Chondrocyte (in vitro differentiated cells): ENCODE data around the gene TDP1. TPM values are rescaled to one million over a fixed set of nuclear protein-coding genes. Genes with fewer than 3 reads are reported as not detected.

Experiments
- DNase-seq: peaks from one replicate; pipeline ENCODE4 v3.0.0; 2021; ENCODE audit warnings: mixed read lengths, low spot score
- H3K27ac Mint-ChIP-seq: one replicate; pipeline ENCODE4 v1.8.0; 2021; ENCODE audit warnings: mild to moderate bottlenecking, moderate library complexity, mixed read lengths; ENCODE audit not compliant: unreplicated experiment
- H3K27me3 Mint-ChIP-seq: 2 replicates; pipeline ENCODE4 v1.8.0; 2021; ENCODE audit warnings: low read depth, mixed read lengths
- H3K36me3 Mint-ChIP-seq: 2 replicates; pipeline ENCODE4 v1.8.0; 2021; ENCODE audit warnings: low read depth, mixed read lengths
- H3K4me1 Mint-ChIP-seq: 2 replicates; pipeline ENCODE4 v1.8.0; 2021; ENCODE audit warnings: low read depth, mild to moderate bottlenecking, mixed read lengths
- H3K4me3 Mint-ChIP-seq: one replicate; pipeline ENCODE4 v1.8.0; 2021; ENCODE audit warnings: mild to moderate bottlenecking, moderate library complexity, mixed read lengths; ENCODE audit not compliant: unreplicated experiment
- H3K9me3 Mint-ChIP-seq: 2 replicates; pipeline ENCODE4 v1.8.0; 2021; ENCODE audit warnings: low read depth, mixed read lengths
- CTCF ChIP-seq: fragments of 200-600 bp; sonication (generic); IDR thresholded peaks from 2 replicates; pipeline ENCODE4 v1.5.0; 2021; ENCODE audit warnings: antibody characterized with exemption, mild to moderate bottlenecking, moderate library complexity
- total RNA-seq: library from RNA; stranded (reverse); gene quantifications from 3 replicates; pipeline ENCODE4 v1.2.1, GENCODE V29; 2021

Gene TDP1
- total RNA-seq, 1 donor from 2014 or later: 15.0 TPM

GRCh38 chr14:89960914-89961313 lies 5.2 kb downstream of the TDP1 start:
- no peak overlapping the region for H3K4me3 Mint-ChIP-seq
- no peaks in the 10 kb centered on the region for H3K27me3 Mint-ChIP-seq
- TF ChIP-seq CTCF: no peak
- no peak for DNase-seq
- no peaks in the 10 kb centered on the region for H3K9me3 Mint-ChIP-seq
- no peak overlapping the region for H3K27ac Mint-ChIP-seq
- peaks cover 14% of the 10 kb centered on the region for H3K4me1 Mint-ChIP-seq
- peaks cover 11% of the 10 kb centered on the region for H3K36me3 Mint-ChIP-seq

- no peak for TF ChIP-seq CTCF
- no peak overlapping the region for H3K27ac Mint-ChIP-seq
- H3K27me3 Mint-ChIP-seq: no peaks in the 10 kb centered on the region
- no peak overlapping the region for H3K4me3 Mint-ChIP-seq
- H3K4me1 Mint-ChIP-seq: no peaks in the 10 kb centered on the region
- no peaks in the 10 kb centered on the region for H3K9me3 Mint-ChIP-seq
- no peak for DNase-seq
- peaks cover 11% of the 10 kb centered on the region for H3K36me3 Mint-ChIP-seq
These were observed 7.7 kb downstream of the TDP1 start for GRCh38 chr14:89963288-89963978.

- no peak for DNase-seq
- H3K27ac Mint-ChIP-seq: no peak overlapping the region
- H3K9me3 Mint-ChIP-seq: no peaks in the 10 kb centered on the region
- TF ChIP-seq CTCF: no peak
- peaks cover 14% of the 10 kb centered on the region for H3K36me3 Mint-ChIP-seq
- no peaks in the 10 kb centered on the region for H3K4me1 Mint-ChIP-seq
- H3K27me3 Mint-ChIP-seq: no peaks in the 10 kb centered on the region
- H3K4me3 Mint-ChIP-seq: no peak overlapping the region
These were observed 10.1 kb downstream of the TDP1 start for GRCh38 chr14:89965839-89966238.

GRCh38 chr14:89973234-89973823 lies 17.6 kb downstream of the TDP1 start:
- H3K9me3 Mint-ChIP-seq: no peaks in the 10 kb centered on the region
- DNase-seq: no peak
- H3K4me1 Mint-ChIP-seq: no peaks in the 10 kb centered on the region
- TF ChIP-seq CTCF: peak; percentile 94
- no peaks in the 10 kb centered on the region for H3K27me3 Mint-ChIP-seq
- H3K4me3 Mint-ChIP-seq: no peak overlapping the region
- H3K36me3 Mint-ChIP-seq: peaks cover 17% of the 10 kb centered on the region
- no peak overlapping the region for H3K27ac Mint-ChIP-seq

- no peak for DNase-seq
- peaks cover 19% of the 10 kb centered on the region for H3K36me3 Mint-ChIP-seq
- no peak overlapping the region for H3K4me3 Mint-ChIP-seq
- H3K9me3 Mint-ChIP-seq: no peaks in the 10 kb centered on the region
- H3K4me1 Mint-ChIP-seq: no peaks in the 10 kb centered on the region
- H3K27me3 Mint-ChIP-seq: no peaks in the 10 kb centered on the region
- TF ChIP-seq CTCF: no peak
- H3K27ac Mint-ChIP-seq: no peak overlapping the region
These were observed 21.9 kb downstream of the TDP1 start for GRCh38 chr14:89977668-89978067.
